Skin of body (tissue), 2 donors: ENCODE measurements around the gene TTC6. TPM values are rescaled to one million over a fixed set of nuclear protein-coding genes. Genes with fewer than 3 reads are reported as not detected.

Experiments used
- DNase-seq: peaks from one replicate; lab custom pipeline; 2025; lab: John Stamatoyannopoulos, UW
- total RNA-seq: library from RNA; depleted of rRNA; stranded (reverse); fragments of >200 nt; gene quantifications from one replicate; pipeline ENCODE4 v1.2.3, GENCODE V29; 2014

Gene TTC6
- total RNA-seq, 1 donor from 2014 or later, result 0.10 TPM

DNA sequence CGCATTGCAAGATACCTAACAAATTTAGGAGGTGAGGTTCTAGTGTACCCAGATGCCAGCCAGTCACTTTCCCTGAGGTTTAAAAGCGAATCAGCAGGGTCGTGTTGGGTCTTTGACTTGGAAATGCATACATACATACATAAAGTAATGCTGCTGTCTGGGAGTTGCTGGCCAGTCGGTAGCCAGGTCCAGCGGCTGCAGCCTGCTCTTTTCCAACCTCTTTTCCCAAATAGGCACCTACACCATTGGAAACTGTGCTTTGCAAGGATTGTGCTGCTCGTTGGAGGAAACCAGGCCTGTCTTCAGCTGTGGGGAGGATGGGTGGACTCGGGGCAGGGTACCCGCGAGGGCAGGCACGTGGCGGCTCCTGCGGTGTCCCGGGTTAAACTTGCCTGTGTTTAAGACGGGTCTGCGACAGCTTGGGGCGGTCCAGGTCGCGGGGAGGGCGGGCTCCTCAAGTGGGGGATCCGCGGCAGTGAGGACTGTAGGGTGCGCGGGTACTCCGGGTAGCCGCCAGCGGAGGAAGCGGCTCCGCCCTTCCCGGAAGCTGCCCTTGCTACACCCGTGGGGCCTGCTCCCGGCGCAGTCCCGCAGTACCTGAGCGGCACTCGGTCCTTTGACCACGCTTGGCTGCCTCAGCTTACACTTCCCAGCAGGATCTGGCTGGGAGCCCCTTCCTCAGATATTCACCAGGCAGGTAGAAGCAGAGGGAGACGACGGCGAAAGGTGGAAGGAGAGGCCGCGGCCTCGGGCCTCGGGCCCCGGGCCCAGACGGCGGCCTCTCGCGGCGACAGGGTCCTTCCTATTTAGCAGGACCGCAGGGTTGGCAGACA is 2.7 kb downstream of the TTC6 start:
- DNase-seq, result no peak

DNA sequence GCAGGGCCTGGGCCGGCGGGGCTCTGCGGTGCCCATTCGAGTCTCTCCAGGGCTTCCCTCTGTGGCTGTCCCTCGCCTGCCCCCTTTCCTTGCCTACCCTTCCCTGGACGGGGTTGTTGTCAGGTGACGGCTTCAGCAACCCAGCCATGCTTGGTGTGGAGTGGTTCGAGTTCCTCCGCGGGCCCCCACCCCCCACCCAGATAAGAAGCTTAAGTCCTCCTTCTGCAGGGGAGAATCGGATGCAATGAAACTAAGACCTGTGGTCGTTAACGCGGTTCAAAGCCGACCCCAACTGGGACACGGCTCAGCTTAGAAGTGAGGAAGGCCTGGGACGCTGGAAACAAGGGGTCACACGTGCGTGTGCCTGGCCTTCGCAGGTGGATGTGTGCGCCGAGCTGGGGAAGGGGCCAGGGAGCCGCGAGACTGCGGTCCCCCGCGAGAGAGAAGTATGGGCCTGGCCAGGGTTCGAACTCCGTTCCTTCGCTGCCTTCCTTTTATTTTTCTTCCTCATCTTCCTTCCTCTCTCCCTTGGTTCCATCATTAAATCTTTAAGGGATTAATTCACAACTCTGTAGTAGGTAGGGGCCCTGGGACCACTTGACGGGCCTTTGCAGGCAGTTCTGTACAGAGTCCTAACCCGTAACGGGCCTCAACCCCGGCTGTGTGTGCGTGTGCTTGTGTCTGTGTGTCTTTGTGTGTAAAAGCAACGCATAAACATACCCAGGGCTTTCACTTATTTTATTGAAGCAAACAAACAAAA is 3.5 kb downstream of the TTC6 start:
- DNase-seq, result no peak

DNA sequence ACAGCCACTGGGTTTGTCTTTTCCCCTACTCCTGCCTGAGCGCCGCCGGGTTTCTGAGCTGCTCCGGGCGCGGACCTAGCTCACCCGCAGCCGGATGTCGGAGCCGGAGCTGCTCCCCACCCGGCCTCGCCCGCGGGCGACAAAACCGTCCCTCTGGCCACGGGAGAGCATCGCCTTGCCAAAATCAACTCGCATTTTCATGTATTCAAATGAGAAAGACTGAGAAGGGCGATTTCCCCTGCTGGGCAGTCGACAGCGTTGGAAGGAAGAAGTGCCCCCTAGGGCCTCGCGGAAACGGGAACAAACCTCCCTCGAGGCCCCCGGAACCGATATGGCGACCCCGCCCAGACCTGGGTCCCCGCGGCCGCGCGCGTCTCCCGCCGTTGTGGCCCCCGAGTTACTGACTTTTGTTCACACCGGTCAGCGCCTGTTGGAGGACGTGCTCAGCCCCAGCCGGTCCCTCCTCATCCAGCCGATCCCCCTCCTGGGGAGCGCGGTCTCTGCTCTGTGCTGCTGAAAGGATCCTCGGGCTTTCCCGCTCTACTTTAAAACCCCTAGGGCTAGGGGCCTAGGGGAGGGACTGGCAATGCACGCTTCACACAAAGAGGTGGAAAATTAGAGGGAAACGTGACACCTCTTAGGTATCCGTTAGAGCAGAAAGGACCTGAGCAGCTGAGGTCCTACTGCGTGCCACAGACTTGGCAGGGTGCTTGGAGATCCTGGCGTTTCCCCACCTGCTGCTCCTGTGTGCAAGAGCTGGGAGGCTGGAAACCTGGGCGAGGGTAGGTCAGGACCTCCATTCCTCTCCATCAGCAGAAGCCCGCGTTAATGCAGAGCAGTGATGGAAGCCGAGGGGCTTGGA is 4.3 kb downstream of the TTC6 start:
- DNase-seq, result no peak

DNA sequence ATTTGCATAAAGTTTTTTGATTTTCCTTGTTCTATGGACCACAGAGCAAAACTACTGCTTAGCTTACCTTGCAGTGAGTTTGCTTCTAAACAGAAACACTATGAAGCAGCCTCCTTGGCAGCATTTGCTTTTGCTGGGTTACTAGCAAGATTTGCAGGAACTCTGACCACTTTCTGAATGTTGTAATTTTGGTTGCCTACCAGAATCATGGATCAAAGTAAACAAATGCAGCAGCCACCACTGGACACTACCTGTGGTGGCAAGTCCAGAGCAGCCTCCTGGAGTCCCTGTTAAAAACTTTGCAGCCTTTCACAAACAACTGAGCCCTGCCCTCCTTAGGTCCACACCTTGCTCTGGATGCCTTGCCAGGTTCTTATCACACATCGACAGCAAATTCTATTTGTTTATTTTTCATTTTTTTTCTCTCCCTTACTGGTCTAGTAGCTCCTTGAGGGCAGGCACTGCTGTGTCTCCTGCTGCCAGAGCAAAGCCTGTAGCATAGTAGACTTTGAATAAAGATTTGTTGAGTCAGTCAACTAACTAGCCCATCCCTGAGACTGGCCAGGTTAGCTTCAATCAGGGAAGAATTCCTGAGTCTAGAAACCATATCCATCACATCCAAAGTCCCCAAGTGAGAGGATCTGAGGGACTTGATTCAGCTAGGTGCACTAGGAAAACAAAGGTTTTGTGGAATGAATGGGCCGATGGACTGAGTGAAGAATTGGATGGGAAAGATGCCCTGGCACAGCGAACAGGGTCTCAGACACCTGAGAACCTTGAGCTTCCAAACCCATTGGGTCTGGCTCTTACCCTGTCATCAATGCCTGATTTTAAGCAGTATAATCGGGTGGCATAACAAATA is 5.7 kb downstream of the TTC6 start:
- no peak for DNase-seq

DNA sequence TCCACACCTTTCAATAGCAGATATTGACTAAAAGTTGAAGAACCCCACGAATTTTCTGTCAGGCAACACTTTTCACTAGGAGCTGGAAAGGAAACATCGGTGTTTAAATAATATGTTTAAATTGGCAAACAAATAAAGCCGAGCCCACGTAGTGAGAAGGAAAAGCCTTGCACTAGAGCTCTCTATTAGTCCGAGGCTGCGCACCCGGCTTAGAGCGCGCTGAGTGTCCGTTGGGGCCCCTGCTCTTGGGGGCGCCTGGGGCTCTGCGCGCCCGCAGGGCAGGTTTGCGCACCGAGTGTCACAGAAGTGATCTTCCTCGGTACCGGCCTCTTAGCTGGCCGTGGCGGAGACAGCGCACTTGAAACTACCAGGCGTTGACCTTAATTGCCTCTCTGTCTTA is 6.4 kb downstream of the TTC6 start:
- DNase-seq, result no peak

DNA sequence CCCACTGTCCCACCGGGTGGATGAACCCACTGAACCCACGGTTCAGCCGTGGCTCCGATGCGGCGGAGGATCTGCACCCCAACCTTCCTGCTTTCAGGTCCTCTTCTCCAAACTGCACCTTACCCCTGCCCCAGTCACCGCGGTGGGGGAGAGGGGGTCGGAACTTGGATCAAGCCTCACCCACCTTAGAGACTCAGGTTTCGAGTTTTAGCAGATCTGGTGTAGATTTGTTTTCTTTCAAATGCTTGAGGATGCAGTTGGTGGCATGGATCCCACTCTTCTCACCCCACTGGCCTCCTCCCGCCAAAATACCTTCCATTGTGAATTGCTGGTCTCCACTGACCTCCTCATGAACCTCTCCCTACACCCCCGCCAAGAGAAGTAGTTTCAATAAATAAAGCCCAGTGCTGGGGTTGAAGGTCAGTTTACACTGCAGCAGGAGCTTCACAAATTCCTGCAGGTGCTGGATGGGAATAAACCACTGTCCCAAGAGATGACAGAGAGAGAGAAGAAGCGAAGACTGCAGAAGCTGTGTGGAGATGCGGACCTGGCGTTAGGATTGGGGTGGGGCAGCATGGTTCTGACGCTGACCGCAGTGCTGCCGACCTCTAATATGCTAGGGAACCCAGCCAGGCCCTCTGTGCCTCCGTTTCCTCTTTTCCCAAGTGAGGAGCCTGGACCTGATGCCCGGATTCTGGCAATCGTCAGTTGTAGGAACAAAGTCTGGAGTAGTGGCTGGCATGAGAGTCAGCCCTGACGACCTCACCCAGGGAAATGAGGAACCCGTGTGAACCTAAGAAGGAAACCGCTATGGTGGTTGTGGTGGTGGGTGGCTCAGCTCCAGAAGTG is 7.4 kb downstream of the TTC6 start:
- no peak for DNase-seq

GRCh38 chr14:37603688-37604251 is 8.3 kb downstream of the TTC6 start:
- no peak for DNase-seq

DNA sequence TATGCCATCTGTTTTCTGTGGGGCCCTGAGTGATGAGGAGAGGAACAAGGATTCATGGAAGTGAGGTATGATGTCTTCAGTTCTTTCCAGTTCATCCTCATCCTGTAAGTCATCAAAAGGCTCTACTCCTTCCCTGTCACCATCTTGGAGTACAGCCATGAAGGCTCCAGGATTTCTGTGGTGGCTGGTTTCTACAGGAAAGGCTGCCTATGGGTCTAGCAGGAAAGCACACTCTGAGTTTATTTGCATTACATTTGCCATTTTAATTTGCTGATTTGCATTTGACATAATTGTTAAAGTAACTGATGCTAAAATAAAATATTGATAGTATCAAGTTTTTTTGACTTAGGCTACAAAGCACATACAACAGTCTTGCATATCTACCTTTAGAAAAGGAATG is 11.2 kb downstream of the TTC6 start:
- DNase-seq, result no peak

DNA sequence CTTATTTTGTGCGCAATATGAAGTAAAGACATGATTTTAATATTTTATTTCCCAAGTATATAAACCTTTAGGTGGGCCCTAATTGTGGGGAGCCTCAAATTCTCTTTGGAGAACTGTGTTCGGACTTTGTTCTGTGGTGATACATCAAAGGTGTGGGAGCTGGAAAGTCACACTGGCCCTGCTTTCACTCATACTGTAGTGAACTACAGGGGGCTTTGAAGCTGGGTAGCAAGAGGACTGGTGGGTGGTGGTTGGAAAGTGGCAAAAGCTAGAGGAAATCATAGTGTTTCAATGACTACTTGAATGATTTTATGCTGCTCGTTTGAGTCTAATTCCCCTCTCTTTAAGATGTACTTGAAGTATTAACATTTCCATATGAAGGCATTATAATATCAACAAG is 13.2 kb downstream of the TTC6 start:
- DNase-seq, result no peak

DNA sequence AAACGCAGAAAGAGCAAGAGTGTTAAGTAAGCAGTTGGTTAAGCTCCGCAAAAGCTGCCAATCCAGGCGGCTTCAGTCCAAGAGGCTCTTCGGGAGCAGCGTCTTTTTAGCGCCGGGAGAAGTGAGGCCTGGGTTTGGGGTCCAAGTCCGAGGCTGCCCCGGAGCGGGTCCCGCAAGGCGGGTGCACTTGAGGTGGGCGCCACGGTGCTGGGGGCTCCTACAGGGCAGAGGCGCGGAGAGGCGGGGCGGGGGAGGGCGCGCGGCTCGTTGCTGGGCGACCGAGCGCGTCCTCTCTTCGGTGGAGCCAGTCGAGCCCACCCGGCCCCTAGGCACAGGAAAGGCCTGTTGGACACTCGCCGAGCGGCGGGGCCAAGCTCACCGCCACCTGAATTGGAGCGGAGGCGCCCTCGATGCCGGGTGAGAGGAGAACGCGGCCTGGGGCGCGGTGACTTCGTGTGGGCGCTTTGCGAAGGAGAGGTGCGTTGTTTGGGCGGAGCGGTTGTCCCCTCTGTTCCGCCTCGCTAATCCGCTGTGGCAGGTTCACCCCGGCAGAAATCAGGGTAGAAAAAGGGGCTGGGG is 15.6 kb downstream of the TTC6 start:
- DNase-seq, result no peak

- DNase-seq, result no peak
Observed at GRCh38 chr14:37615582-37616289, 20.3 kb downstream of the TTC6 start.

DNA sequence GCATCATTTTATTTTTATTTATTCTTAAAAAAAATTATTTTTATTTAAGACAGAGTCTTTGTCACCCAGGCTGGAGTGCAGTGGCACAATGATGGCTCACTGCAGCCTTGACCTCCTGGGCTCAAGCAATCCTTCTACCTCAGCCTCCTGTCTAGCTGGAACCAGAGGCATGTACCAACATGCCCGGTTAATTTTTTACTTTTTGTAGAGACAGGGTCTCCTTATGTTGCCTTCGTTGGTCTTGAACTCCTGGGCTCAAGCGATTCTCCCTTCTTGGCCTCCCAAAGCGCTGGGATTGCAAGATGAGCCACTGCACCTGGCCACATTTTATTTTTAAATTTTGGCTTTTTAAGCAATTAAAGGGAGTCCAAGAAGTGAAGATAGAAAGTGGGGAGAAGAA is 21.4 kb downstream of the TTC6 start:
- no peak for DNase-seq

GRCh38 chr14:37617864-37618365 is 22.5 kb downstream of the TTC6 start:
- no peak for DNase-seq

DNA sequence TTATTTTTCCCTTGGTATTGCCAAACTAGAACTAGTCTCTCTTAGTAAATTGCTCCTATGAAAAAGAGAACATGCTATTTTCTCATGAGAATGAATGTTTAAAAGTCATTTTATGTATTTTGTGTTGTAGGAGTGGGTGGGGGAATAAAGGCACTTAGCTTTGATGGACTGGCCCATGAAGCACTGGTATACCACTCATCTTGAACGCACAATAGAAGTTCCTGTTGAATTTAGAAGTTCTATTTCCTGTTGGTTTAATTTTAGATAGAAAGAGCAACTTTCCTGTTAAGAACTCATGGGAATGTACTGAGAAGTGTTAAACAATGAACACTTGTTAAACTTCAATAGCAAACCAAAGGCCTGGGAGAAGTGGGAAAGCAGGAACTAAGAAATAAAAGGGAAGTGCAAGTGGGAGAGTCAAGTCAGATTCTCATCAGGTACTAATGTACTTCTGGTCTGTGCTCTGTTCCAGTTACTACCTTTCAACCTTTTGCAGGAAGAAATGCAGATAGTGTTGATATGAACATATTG is 23.1 kb downstream of the TTC6 start:
- no peak for DNase-seq

DNA sequence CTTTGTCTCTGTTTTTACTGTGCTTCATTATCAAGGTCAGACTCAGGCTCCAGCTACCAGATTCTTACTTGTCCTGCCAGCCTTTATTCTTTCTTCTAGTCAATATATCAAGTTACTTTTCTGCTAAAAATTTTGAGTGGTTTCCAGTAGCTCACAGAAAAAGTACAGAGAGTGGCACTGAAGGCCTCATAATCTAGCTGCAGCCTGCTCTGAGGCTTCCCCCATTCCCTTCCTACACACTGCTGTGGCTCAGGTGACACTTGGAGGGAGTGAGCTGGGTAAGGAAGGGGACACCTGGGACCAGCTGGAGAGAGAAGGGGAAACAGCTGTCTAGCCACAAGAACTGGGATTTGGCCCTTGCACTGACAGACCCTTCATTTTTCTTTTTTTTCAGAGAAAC is 25.4 kb downstream of the TTC6 start:
- DNase-seq, result no peak

DNA sequence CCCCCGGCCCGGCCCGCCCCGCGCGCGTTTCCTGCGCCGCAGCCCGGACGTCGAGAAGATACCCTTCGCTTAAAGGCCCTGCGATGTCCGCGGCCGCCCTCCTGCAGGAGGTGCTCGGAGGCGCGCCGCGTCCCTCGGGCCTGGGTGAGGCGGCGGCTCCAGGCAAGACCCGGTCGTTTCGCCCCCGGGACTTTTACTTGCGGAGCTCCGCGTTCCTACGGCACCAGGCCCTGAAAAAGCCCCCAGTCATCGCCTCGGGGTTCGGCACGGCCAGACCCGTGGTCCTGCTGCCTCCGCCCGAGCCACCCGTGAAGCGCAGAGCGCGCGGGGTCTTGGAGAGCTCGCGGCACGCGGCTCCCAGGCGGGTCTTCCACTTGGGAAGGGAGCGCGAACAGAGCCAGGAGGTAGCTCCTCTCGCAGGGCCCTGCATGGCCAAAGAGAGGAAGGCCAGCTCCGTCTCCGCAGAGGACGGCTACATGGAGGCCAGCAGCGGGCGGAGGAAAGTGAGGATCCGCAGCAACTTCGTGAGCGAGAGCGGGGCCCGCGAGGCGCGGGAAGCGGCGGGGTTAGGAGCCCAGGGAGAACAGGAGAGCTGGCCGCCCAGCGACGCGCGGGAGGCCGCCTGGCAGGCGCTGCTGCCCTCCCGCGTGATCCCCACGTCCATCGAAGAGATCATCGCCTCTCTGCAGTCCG is 26.9 kb downstream of the TTC6 start:
- DNase-seq, result no peak

DNA sequence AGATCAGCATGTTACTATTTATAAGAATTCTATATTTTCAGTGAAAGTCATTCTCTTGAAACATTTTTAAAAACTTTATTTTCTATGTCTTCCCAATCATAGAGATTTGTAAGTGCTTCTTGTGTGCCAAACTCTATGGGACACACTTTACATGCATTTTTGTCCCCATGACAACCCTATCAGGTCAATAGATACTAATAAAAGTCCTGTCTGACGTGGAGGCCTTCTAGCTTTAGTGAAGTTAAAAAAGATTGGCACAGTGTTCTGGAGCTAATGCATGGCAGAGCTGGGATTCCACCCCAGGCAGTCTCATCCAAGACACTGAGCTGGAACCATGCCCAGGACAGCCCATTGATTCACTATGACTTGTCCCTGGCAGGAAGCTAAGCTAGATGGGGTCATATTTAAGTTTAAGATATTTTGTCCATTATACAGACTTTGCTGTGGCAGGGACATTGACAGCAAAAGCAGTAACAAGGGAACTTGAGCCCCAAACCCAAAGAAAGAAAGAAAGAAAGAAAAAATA is 28.1 kb downstream of the TTC6 start:
- DNase-seq, result no peak
